Measurements from ENCODE around the gene RNF215. TPM values are rescaled to one million over a fixed set of nuclear protein-coding genes. Genes with fewer than 3 reads are reported as not detected.
A peak's percentile ranks its signal among the peaks of the same experiment; 100 is the strongest.

RNF215 gene
- total and polyA plus RNA-seq, 2 of the 13 experiments (the other 11 are each of a cell fraction or from before 2014, with no cell fraction given): 5.3 to 6.1 TPM

DNA sequence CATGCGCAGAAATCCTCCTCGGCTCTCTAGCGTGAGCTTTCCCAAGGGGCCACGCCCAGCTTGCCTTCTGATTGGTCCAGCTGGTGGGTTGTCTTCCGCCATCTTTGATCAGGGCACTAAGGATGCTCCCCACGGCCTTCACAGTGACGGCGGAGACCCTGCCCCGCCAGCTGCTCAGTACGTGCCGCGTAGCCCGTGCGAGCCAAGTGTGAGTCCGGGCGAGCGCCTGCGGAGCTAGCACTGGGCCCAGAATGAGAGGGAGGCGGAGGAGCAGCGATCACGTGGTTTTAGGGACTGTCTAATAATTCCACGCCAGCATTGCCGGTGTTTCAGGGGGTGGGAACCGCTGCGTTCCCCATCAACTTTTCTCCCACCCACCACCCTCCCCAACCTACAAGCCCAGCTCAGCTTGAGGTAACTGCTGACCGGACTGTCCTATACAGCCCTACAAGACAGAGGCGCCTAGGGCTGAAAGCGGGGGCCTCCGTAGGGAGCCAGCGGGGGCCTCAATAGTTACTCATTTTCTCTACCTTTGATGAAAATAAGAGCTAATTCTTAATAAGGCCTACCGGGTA, 36.8 kb upstream of the RNF215 start (continued):
- TF ChIP-seq, protein P1, sequence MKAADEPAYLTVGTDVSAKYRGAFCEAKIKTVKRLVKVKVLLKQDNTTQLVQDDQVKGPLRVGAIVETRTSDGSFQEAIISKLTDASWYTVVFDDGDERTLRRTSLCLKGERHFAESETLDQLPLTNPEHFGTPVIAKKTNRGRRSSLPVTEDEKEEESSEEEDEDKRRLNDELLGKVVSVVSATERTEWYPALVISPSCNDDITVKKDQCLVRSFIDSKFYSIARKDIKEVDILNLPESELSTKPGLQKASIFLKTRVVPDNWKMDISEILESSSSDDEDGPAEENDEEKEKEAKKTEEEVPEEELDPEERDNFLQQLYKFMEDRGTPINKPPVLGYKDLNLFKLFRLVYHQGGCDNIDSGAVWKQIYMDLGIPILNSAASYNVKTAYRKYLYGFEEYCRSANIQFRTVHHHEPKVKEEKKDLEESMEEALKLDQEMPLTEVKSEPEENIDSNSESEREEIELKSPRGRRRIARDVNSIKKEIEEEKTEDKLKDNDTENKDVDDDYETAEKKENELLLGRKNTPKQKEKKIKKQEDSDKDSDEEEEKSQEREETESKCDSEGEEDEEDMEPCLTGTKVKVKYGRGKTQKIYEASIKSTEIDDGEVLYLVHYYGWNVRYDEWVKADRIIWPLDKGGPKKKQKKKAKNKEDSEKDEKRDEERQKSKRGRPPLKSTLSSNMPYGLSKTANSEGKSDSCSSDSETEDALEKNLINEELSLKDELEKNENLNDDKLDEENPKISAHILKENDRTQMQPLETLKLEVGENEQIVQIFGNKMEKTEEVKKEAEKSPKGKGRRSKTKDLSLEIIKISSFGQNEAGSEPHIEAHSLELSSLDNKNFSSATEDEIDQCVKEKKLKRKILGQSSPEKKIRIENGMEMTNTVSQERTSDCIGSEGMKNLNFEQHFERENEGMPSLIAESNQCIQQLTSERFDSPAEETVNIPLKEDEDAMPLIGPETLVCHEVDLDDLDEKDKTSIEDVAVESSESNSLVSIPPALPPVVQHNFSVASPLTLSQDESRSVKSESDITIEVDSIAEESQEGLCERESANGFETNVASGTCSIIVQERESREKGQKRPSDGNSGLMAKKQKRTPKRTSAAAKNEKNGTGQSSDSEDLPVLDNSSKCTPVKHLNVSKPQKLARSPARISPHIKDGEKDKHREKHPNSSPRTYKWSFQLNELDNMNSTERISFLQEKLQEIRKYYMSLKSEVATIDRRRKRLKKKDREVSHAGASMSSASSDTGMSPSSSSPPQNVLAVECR (CRISPR knock-in tag; IDR thresholded peaks at IDR 0.05; ENCODE audit: borderline replicate concordance): peak; percentile 83; the same call in 1 of the 2 replicates
- TF ChIP-seq, protein P2, sequence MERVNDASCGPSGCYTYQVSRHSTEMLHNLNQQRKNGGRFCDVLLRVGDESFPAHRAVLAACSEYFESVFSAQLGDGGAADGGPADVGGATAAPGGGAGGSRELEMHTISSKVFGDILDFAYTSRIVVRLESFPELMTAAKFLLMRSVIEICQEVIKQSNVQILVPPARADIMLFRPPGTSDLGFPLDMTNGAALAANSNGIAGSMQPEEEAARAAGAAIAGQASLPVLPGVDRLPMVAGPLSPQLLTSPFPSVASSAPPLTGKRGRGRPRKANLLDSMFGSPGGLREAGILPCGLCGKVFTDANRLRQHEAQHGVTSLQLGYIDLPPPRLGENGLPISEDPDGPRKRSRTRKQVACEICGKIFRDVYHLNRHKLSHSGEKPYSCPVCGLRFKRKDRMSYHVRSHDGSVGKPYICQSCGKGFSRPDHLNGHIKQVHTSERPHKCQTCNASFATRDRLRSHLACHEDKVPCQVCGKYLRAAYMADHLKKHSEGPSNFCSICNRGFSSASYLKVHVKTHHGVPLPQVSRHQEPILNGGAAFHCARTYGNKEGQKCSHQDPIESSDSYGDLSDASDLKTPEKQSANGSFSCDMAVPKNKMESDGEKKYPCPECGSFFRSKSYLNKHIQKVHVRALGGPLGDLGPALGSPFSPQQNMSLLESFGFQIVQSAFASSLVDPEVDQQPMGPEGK (CRISPR knock-in tag; IDR thresholded peaks at IDR 0.05): peak; percentile 82
- TF ChIP-seq KLF6 (CRISPR knock-in tag; IDR thresholded peaks at IDR 0.05): peak; percentile 15
- no peak for TF ChIP-seq JARID2 (CRISPR knock-in tag; IDR thresholded peaks at IDR 0.05; ENCODE audit: insufficient replicate concordance)
- TF ChIP-seq ZSCAN29 (CRISPR knock-in tag; conservative IDR thresholded peaks at IDR 0.05): 0 out of 2 replicates have a peak, but pooled peaks have one; percentile 60
- TF ChIP-seq HOXA3 (CRISPR knock-in tag; IDR thresholded peaks at IDR 0.05): peak; percentile 97
- TF ChIP-seq CCAR2 (optimal IDR thresholded peaks at IDR 0.05; ENCODE audit: low read depth, low read length): no peak
- peak; percentile 17; the same call in 1 of the 2 replicates for TF ChIP-seq ZZZ3 (CRISPR knock-in tag; IDR thresholded peaks at IDR 0.05; ENCODE audit: borderline replicate concordance)
- TF ChIP-seq KAT2B (IDR thresholded peaks at IDR 0.05; ENCODE audit: borderline replicate concordance, low read depth, low read length): no peak
- peak; percentile 73 for TF ChIP-seq SP2 (CRISPR knock-in tag; IDR thresholded peaks at IDR 0.05)
- TF ChIP-seq BHLHE40 (IDR thresholded peaks at IDR 0.05; ENCODE audit: low read length): peak; percentile 90
- TF ChIP-seq TCF12 (IDR thresholded peaks at IDR 0.05): no peak
- no peak for TF ChIP-seq TCF12 (CRISPR knock-in tag; IDR thresholded peaks at IDR 0.05)
- TF ChIP-seq MYC (CRISPR knock-in tag; IDR thresholded peaks at IDR 0.05; ENCODE audit: borderline replicate concordance): peak; percentile 76; the same call in 1 of the 2 replicates
- TF ChIP-seq, protein P3, sequence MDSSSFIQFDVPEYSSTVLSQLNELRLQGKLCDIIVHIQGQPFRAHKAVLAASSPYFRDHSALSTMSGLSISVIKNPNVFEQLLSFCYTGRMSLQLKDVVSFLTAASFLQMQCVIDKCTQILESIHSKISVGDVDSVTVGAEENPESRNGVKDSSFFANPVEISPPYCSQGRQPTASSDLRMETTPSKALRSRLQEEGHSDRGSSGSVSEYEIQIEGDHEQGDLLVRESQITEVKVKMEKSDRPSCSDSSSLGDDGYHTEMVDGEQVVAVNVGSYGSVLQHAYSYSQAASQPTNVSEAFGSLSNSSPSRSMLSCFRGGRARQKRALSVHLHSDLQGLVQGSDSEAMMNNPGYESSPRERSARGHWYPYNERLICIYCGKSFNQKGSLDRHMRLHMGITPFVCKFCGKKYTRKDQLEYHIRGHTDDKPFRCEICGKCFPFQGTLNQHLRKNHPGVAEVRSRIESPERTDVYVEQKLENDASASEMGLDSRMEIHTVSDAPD (CRISPR knock-in tag; IDR thresholded peaks at IDR 0.05): no peak
- TF ChIP-seq CBFB (CRISPR knock-in tag; IDR thresholded peaks at IDR 0.05): peak; percentile 65; the same call in 1 of the 2 replicates
- peak; percentile 19 for TF ChIP-seq PHF8 (CRISPR knock-in tag; IDR thresholded peaks at IDR 0.05)
- no peak for TF ChIP-seq ZNF563 (CRISPR knock-in tag; IDR thresholded peaks at IDR 0.05)
- peak; percentile 26; the same call in 1 of the 2 replicates for TF ChIP-seq DR1 (CRISPR knock-in tag; IDR thresholded peaks at IDR 0.05)
